NCI-H128 (cell line): ENCODE results near the gene LTBR.
"Not testable (repeated sequence)": the region's sequence is repeated elsewhere in the genome, so short reads cannot be mapped to it uniquely, and the experiment has no call there.

ENCODE experiments used
- DNase-seq: peaks from one replicate; lab custom pipeline; 2025; ENCODE audit not compliant: unreplicated experiment; lab: John Stamatoyannopoulos, UW

LTBR gene

GRCh38 chr12:6383572-6384498, at the start of gene LTBR:
Gene LTBR, plus strand, starts transcription at chr12:6384162. Its CDS starts 197 bp downstream, at chr12:6384359.
- no peak for DNase-seq

DNA sequence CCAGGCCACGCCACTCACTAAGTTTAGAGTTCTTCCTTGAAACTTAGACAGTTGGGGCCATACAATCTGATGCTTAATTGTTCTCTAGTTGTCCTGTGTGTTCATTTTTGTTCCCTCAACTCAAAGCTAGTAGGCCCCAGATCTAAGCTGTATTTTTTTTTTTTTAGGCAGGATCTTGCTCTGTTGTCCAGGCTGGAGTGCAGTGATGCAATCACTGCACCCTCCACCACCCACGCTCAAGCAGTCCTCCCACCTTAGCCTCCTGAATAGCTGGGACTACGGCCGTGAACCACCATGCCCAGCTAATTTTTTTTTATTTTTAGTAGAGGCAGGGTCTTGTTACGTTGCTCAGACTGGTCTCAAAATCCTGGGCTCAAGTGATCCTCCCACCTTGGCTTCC, 49.6 kb upstream of the LTBR start:
- DNase-seq = no peak

GRCh38 chr12:6334940-6335450, 49.0 kb upstream of the LTBR start:
- DNase-seq = no peak

DNA sequence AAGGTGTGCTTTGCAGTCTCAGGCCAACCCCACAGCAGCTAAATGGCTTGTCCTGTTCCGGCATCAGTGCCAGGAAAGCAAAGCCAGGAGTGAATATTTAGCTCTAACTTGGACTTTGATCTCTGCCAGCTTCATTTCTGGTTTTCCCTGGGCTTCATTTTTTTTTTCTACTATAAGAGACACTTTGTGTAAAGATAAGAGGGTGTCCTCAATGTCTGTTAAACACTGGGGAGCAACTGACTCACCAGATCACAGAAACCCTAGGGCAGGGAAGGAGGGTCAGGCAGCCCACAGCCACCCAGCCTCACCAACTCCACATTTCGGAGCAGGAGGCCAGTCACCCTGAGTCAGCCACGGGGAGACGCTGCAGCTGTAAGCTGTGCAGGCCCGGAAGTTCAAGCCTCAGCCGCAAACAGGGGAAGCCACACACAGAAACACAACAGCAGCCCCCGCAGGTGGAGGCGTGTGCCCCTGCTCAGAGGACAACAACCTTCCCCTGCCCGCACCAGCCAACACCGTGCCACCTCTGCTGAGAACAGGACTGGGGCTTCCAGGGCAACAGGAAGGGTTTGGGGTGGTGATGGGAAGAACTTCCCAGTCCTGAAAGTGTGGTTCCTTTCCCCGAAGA, 48.4 kb upstream of the LTBR start:
- no peak for DNase-seq

GRCh38 chr12:6336079-6336888, 47.7 kb upstream of the LTBR start:
- DNase-seq = no peak

- DNase-seq = no peak
Observed at GRCh38 chr12:6336889-6337853, 46.8 kb upstream of the LTBR start.

- no peak for DNase-seq
Observed at GRCh38 chr12:6337958-6338433, 46.0 kb upstream of the LTBR start.

DNA sequence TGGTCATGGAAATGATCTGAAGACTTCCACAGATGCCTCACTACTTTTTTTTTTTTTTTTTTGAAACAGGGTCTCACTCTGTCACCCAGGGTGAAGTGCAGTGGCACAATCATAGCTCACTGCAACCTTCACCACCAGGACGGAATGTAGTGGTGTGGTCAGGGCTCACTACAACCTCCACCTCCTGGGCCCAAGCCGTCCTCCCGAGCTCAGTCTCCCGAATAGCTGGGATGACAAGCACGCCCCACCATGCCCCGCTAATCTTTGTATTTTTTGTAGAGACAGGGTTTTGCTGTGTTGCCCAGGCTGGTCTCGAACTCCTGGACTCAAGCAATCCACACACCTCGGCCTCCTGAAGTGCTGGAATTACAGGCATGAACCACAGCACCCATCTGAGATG, 45.4 kb upstream of the LTBR start:
- not testable (repeated sequence) for DNase-seq

DNA sequence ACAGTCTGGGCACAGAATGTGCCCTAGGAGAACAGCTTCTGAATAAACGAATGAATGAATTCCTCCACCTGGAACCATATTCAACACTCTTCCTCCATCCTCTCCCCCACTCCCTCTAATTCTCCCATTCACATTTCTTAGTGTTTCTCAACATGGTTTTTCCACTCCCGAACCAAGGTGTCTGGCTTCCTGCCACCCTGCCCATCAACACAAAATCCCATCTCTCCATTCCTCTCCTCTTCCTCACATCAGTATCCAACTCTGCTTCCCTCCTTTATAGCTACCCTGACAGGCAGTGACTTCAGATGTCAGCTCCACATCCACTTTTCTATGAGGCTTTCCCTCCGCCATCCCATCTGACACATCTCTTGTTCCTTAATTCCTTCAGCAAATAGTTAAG, 45.0 kb upstream of the LTBR start:
- no peak for DNase-seq

DNA sequence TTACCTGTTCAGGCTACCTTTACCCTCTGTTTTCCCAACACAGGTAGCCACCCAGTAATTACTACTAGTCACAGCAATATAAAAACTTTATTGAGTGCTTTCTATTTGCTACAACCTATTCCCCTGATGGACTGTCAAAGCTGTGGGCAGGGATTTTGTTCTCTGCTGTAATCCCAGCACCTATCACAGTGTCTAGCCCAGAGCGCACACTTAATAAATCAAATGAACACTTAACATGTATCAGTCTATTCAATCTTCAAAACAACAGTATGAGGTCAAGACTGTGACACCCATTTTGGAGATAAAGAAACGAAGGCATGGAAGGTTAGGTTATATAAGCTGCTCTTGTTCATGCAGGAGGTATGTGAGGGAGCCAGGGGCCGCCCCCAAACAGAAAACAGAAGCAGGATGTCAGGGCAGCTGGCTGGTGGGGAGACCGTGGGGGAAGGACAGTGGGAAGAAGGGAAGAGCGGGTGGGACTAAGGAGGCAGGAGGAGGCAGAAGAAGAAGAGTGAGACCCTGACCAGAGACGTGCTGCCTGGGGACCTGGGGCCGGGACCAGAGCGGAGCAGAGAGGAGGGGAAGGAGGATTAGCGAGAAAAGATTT, 43.8 kb upstream of the LTBR start:
- DNase-seq = no peak

DNA sequence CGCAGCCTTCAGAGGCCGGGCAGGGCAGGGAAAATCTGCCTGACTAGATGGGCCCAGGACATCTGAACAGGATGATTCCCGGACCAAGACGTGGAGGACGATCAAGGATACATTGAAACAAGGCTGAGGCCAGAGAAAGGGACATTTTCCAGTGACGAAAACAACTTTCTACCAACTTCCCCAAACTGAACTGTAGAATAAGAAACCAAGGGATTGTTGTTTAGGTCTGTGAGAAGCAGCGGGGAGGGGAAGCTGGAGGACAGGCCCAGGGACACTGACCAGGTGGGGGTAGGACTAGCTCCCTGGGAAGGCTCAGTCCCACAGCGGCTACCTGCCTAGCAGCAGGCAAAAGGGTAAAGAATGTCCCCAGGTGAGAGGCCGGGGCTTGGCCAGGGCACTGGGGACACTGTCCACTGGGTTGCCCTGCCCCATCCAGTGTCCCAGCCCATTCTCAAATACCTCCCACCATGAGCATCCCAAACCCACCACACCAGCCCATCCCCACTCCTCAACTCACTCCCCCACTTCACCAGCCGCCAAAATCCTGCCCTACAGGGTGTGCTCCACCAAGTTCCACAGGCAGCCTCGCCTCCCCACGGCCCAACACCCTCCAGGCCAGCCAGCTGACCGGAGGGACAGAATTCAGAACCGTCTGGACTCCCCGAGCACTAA, 43.1 kb upstream of the LTBR start:
- DNase-seq = no peak

DNA sequence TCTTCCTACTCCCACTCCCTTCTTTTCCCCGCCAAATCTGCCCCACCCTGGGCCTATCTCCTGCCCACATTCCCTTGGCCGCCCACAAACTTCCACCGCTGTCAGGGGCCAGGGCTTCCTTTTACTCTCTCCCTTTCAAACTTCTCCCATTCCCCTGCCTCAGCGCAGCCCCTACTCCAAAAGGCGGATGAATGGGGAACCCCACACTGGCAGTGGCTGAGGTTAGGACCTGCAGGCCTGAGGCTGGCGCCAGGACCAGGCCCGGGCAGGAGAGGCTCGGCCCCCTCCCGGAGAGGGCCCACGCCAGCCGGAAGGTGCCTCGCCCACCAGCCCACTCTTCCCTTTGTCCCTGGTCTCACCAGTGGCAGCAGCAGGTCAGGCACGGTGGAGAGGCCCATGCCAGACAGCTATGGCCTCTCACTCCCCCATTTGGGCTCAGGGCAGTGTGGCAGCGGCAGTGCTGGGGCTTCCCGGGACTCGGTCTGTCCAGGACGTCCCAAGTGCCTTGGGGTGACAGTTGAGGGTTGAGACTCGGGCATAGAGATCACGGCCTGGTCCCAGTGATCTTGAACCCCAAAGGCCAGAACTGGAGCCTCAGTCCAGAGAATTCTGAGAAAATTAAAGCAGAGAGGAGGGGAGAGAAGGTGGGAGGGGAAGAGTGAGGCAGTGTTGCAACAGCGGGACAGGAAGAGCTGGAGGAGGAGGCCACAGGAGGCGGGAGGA, 42.4 kb upstream of the LTBR start, which contains the start of gene TNFRSF1A:
TNFRSF1A (minus strand) TSS at position 660 of the 723 bp plus-strand sequence; CDS start at position 398, 262 bp downstream.
- no peak for DNase-seq

DNA sequence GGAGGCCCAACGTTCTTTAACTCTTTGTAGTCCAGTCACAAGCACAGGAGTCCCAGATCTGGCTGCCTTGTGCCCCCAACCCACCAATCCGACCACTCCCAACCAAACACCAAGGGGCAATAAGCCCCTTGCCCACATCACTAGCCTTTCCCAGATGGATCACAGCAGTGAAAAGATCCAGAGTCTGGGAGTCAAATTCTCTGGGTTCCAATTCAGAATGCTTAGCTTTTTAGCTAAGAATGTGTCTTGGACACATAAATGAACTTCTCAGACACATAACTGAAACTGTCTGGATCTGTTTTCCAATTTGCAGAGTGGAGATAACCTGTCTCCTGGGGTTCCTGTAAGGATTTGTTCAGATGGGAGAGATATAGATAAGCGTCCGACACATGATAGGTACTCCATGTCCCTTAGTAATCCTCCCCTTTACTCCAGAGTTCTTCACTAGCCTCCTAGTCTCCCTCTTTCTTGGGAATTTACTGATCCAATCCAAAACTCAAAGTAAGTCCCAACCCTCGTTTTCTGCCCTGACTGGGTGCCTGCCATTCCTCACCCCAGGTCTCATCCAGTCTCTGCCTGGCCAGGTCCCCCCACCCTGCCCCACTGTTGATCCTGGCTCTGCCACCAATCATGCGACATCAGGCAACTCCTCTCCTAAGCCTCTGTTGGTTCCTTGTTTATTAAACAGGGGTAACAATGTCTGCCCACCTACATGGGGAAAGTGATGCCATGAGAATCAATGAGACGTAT, 41.6 kb upstream of the LTBR start:
- DNase-seq = no peak

DNA sequence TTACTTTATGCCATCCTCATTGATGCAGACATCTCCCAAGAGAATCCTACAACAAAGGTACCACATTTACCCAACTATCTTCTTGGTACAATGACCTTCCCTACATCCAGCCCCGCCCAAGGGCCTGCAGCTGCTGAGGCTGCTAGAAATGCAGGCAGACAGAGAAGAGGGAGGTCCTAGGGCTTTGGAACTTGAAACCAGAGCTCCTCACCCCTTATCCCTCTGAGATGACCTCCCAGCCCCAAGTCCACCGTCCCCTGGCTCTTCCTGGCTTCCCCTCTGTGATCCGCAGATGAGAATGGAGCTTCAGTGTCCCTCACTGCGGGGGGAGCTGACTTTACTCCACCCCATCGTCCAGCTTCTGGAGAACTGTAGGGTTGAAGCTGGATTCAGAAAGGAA, 40.4 kb upstream of the LTBR start:
- DNase-seq = no peak

- not testable (repeated sequence) for DNase-seq
Observed at GRCh38 chr12:6344101-6344660, 39.8 kb upstream of the LTBR start.

DNA sequence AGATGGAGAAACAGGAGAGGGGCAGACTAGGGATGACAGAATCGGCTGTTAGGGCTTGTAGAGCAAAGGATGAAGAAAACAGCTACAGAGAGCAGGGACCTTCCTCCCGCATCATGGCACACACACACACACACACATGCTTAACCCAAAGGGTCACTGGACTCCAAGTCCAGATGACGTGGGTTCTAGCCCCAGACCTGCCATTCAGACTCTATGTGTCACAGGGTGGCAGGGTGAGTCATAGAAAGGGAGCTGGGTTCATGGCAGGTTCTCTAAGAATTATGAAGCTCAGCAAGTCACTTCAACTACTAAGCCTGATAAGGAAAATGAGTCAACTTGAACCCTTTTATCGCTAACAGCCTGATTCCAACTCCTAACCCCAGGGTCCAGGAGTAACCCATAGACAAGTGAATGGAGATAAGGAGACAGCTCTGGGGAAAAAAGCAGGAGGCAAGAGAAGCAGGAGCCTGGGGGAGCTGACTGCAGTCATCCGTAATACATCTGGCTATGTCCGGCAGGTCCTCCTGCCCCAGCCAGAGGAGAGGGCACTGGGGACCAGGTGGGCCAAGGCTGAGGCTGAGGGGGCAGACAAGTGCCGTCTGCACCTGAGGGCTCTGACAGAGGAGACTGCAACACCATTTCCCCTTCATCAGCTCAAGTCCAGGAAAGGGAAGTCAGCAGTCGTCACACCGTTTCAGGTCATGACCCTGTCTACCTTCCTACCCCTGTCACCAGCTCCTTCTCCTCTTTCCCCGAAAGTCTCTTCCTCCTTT, 38.5 kb upstream of the LTBR start:
- no peak for DNase-seq
